ENCODE measurements around the gene TTC28. TPM values are rescaled to one million over a fixed set of nuclear protein-coding genes. Genes with fewer than 3 reads are reported as not detected.

Gene TTC28
- total and polyA plus RNA-seq, 10 of the 15 experiments (the other 5 are each of a cell fraction or from before 2014, with no cell fraction given), result 0.15 to 8.4 (median 1.4) TPM

GRCh38 chr22:27987557-27987956, 692.1 kb downstream of the TTC28 start:
- no peak overlapping the region for H3K27ac ChIP-seq (ENCODE audit: control insufficient read depth, insufficient read depth)
- ChIA-PET POLR2A (no interaction called here), RAD21 (ENCODE audit: unreplicated experiment) (no interaction called here), CTCF (interaction anchor here (1.7 kb wide), 1 partner anchor 101 kb away, joined by 4 read pairs; no protein-coding TSS in a partner anchor), SMC1A (ENCODE audit: uncharacterized antibody, unreplicated experiment) (interaction anchor here (0.5 kb wide), 1 partner anchor 372 kb away, joined by 3 read pairs; no protein-coding TSS in a partner anchor)
- no peaks in the 10 kb centered on the region for H3K27me3 ChIP-seq (replicated peaks in 1 of 2; ENCODE audit: control insufficient read depth in 2 of 2, insufficient read depth in 2 of 2, low read length in 1 of 2)
- no peak overlapping the region for H3K9ac ChIP-seq (ENCODE audit: control insufficient read depth, insufficient read depth, low read length)
- ATAC-seq (no peak), FAIRE-seq (no peak), DNase-seq (ENCODE audit: low read depth, low spot score) (no peak)
- no peak overlapping the region for H2AFZ ChIP-seq (ENCODE audit: control insufficient read depth, low read depth, low read length)
- in situ Hi-C loops (cut with MboI), result no loop called here
- H3K9me3 ChIP-seq (replicated peaks; ENCODE audit: control insufficient read depth, insufficient read depth, low read length), result no peaks in the 10 kb centered on the region
- TF ChIP-seq EZH2 (IDR thresholded peaks at IDR 0.05; ENCODE audit: borderline replicate concordance, control insufficient read depth, low read depth, low read length), result no peak
- TF ChIP-seq ZSCAN29 (IDR thresholded peaks at IDR 0.05), result no peak
- no peak for TF ChIP-seq CREB1 (IDR thresholded peaks at IDR 0.05; ENCODE audit: low read depth)
- TF ChIP-seq NBN (IDR thresholded peaks at IDR 0.05), result no peak
- TF ChIP-seq CREM (IDR thresholded peaks at IDR 0.05; ENCODE audit: low read depth), result no peak
- TF ChIP-seq GATAD2B (conservative IDR thresholded peaks at IDR 0.05; ENCODE audit: low read depth), result no peak
- no peak for TF ChIP-seq RELA (IDR thresholded peaks at IDR 0.05; ENCODE audit: borderline replicate concordance, partially characterized antibody)
- TF ChIP-seq TCF3 (IDR thresholded peaks at IDR 0.05; ENCODE audit: borderline replicate concordance, insufficient read depth, low read depth, low read length), result no peak
- intact Hi-C loops (cut with micrococcal nuclease; ENCODE audit: unreplicated experiment), result no loop called here
- H3K4me2 ChIP-seq (ENCODE audit: control insufficient read depth, insufficient read depth), result no peak overlapping the region
- no TSS peak for BruUV-seq (replicated peaks)
- no peak overlapping the region for H3K4me3 ChIP-seq
- no peaks in the 10 kb centered on the region for H3K36me3 ChIP-seq (ENCODE audit: control insufficient read depth in 2 of 2, insufficient read depth in 2 of 2, low read length in 1 of 2)
- no peaks in the 10 kb centered on the region for H3K4me1 ChIP-seq (ENCODE audit: control insufficient read depth, insufficient read depth, low read length)
- no peaks in the 10 kb centered on the region for H4K20me1 ChIP-seq (ENCODE audit: control insufficient read depth, insufficient read depth)
- H3K79me2 ChIP-seq (ENCODE audit: control insufficient read depth, insufficient read depth, low read length), result no peaks in the 10 kb centered on the region
- 22% methylated on average over 6 of the region's 6 CpGs for WGBS (ENCODE audit: insufficient coverage, insufficient replicate concordance, low lambda C conversion rate, missing lambda C conversion rate)

GRCh38 chr22:27986937-27987336, 692.7 kb downstream of the TTC28 start:
- DNase-seq (ENCODE audit: low read depth, low spot score) (no peak), FAIRE-seq (no peak), ATAC-seq (no peak)
- Histone ChIP-seq H3K4me2 (ENCODE audit: control insufficient read depth, insufficient read depth) (no peak overlapping the region), H2AFZ (ENCODE audit: control insufficient read depth, low read depth, low read length) (no peak overlapping the region), H4K20me1 (ENCODE audit: control insufficient read depth, insufficient read depth) (no peaks in the 10 kb centered on the region), H3K36me3 (ENCODE audit: control insufficient read depth in 2 of 2, insufficient read depth in 2 of 2, low read length in 1 of 2) (no peaks in the 10 kb centered on the region), H3K9ac (ENCODE audit: control insufficient read depth, insufficient read depth, low read length) (no peak overlapping the region), H3K4me1 (ENCODE audit: control insufficient read depth, insufficient read depth, low read length) (no peaks in the 10 kb centered on the region), H3K9me3 (replicated peaks; ENCODE audit: control insufficient read depth, insufficient read depth, low read length) (no peaks in the 10 kb centered on the region), H3K4me3 (no peak overlapping the region), H3K27ac (ENCODE audit: control insufficient read depth, insufficient read depth) (no peak overlapping the region), H3K79me2 (ENCODE audit: control insufficient read depth, insufficient read depth, low read length) (no peaks in the 10 kb centered on the region), H3K27me3 (replicated peaks in 1 of 2; ENCODE audit: control insufficient read depth in 2 of 2, insufficient read depth in 2 of 2, low read length in 1 of 2) (no peaks in the 10 kb centered on the region)
- ChIA-PET CTCF (interaction anchor here (1.7 kb wide), 1 partner anchor 100 kb away, joined by 4 read pairs; no protein-coding TSS in a partner anchor), RAD21 (ENCODE audit: unreplicated experiment) (no interaction called here), POLR2A (no interaction called here), SMC1A (ENCODE audit: uncharacterized antibody, unreplicated experiment) (interaction anchor here (0.5 kb wide), 1 partner anchor 372 kb away, joined by 3 read pairs; no protein-coding TSS in a partner anchor)
- no TSS peak for BruUV-seq (replicated peaks)
- intact Hi-C loops (cut with micrococcal nuclease; ENCODE audit: unreplicated experiment) (no loop called here), in situ Hi-C loops (cut with MboI) (no loop called here)
- TF ChIP-seq ZZZ3 (IDR thresholded peaks at IDR 0.05; ENCODE audit: control insufficient read depth, insufficient read length, low read depth), result no peak
- TF ChIP-seq WRNIP1 (IDR thresholded peaks at IDR 0.05; ENCODE audit: borderline replicate concordance, low read depth, low read length), result no peak
- TF ChIP-seq PML (IDR thresholded peaks at IDR 0.05; ENCODE audit: low read length), result no peak
- TF ChIP-seq CREB1 (IDR thresholded peaks at IDR 0.05; ENCODE audit: low read depth), result no peak
- TF ChIP-seq, protein P1, sequence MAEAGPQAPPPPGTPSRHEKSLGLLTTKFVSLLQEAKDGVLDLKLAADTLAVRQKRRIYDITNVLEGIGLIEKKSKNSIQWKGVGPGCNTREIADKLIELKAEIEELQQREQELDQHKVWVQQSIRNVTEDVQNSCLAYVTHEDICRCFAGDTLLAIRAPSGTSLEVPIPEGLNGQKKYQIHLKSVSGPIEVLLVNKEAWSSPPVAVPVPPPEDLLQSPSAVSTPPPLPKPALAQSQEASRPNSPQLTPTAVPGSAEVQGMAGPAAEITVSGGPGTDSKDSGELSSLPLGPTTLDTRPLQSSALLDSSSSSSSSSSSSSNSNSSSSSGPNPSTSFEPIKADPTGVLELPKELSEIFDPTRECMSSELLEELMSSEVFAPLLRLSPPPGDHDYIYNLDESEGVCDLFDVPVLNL (IDR thresholded peaks at IDR 0.05; ENCODE audit: low read depth, low read length), result no peak
- no peak for TF ChIP-seq YY1 (IDR thresholded peaks at IDR 0.05; ENCODE audit: low read depth, low read length)
- TF ChIP-seq MYC (IDR thresholded peaks at IDR 0.05; ENCODE audit: insufficient read depth, insufficient read length, insufficient replicate concordance, low read length, severe bottlenecking), result no peak
- TF ChIP-seq CREM (IDR thresholded peaks at IDR 0.05; ENCODE audit: low read depth), result no peak
- no peak for TF ChIP-seq YBX1 (IDR thresholded peaks at IDR 0.05)
- no peak for TF ChIP-seq BHLHE40 (IDR thresholded peaks at IDR 0.05; ENCODE audit: borderline replicate concordance in 1 of 2, low read depth in 2 of 2, low read length in 1 of 2)
- TF ChIP-seq RBBP5 (conservative IDR thresholded peaks at IDR 0.05), result no peak
- no peak for TF ChIP-seq KLF5 (IDR thresholded peaks at IDR 0.05; ENCODE audit: partially characterized antibody)
- WGBS (ENCODE audit: insufficient coverage, insufficient replicate concordance, low lambda C conversion rate, missing lambda C conversion rate), result 12% methylated on average over 5 of the region's 5 CpGs

Data from GM12878 (cell line).